GM12878 (cell line): Measurements from ENCODE around the gene ZCCHC4. TPM values are rescaled to one million over a fixed set of nuclear protein-coding genes. Genes with fewer than 3 reads are reported as not detected.

Experiments used
- ATAC-seq: fragments of 200-7000 bp; cut with Tn5 transposase; 3 replicates; pipeline ENCODE4 v1.9.1; 2020; ENCODE audit warnings: mild to moderate bottlenecking, moderate library complexity
- BruUV-seq: library from RNA; stranded (reverse); fragments of 400-500 nt; replicated peaks from 2 replicates; lab custom pipeline; 2021; lab: Mats Ljungman, UMichigan
- CTCF ChIA-PET: fragments of 300-600 bp; sonication (Branson Sonifier 250); formaldehyde crosslinking; extraction: SDS; loops from one replicate; lab custom pipeline; 2021; ENCODE audit warnings: inconsistent platforms; lab: Yijun Ruan, JAX
- POLR2A ChIA-PET: fragments of 350-600 bp; formaldehyde crosslinking; extraction: SDS; loops from one replicate; lab custom pipeline; 2021; ENCODE audit warnings: inconsistent platforms; lab: Charles Lee
- RAD21 ChIA-PET: fragments of 300-600 bp; sonication (Branson Sonifier 250); formaldehyde crosslinking; loops from one replicate; lab custom pipeline; 2023; ENCODE audit warnings: antibody characterized with exemption; ENCODE audit not compliant: unreplicated experiment; lab: Charles Lee
- SMC1A ChIA-PET: fragments of 300-600 bp; sonication (Branson Sonifier 250); formaldehyde crosslinking; loops from one replicate; lab custom pipeline; 2023; ENCODE audit not compliant: unreplicated experiment, uncharacterized antibody; lab: Charles Lee
- DNase-seq: peaks from one replicate; pipeline ENCODE4 v3.0.0-alpha.2; 2011; ENCODE audit warnings: low read depth, low spot score
- FAIRE-seq: peaks from 3 replicates; lab custom pipeline; 2011; peaks lifted over from hg19 to GRCh38; lab: Jason Lieb, UNC
- H2AFZ ChIP-seq: 2 replicates; pipeline ENCODE4 v1.6.0; 2011; ENCODE audit warnings: low read depth, low read length, control low read depth; ENCODE audit not compliant: control insufficient read depth
- H3K27ac ChIP-seq: 2 replicates; pipeline ENCODE4 v1.5.1; 2011; ENCODE audit warnings: control low read depth; ENCODE audit not compliant: control insufficient read depth, insufficient read depth
- H3K27me3 ChIP-seq, 2 experiments: replicated peaks in 1 of 2; 2 replicates each; pipeline versions ENCODE4 v1.6.0 to v1.6.1; 2011; ENCODE audit warnings: low read length in 1 of 2; ENCODE audit not compliant: control insufficient read depth in 2 of 2, insufficient read depth in 2 of 2
- H3K36me3 ChIP-seq, 2 experiments: 2 replicates each; pipeline ENCODE4 v1.5.1; 2011; ENCODE audit warnings: low read length in 1 of 2; ENCODE audit not compliant: control insufficient read depth in 2 of 2, insufficient read depth in 2 of 2
- H3K4me1 ChIP-seq: 2 replicates; pipeline ENCODE4 v1.6.1; 2011; ENCODE audit warnings: mild to moderate bottlenecking, low read length, moderate library complexity, mixed read lengths; ENCODE audit not compliant: control insufficient read depth, insufficient read depth
- H3K4me2 ChIP-seq: 2 replicates; pipeline ENCODE4 v1.6.0; 2011; ENCODE audit warnings: control low read depth; ENCODE audit not compliant: control insufficient read depth, insufficient read depth
- H3K4me3 ChIP-seq: fragments of 200-600 bp; sonication (generic); 2 replicates; pipeline ENCODE4 v1.5.1; 2016
- H3K79me2 ChIP-seq: 2 replicates; pipeline ENCODE4 v1.6.0; 2011; ENCODE audit warnings: low read length; ENCODE audit not compliant: control insufficient read depth, insufficient read depth
- H3K9ac ChIP-seq: 2 replicates; pipeline ENCODE4 v1.8.0; 2011; ENCODE audit warnings: low read length, control low read depth, mixed read lengths; ENCODE audit not compliant: control insufficient read depth, insufficient read depth
- H3K9me3 ChIP-seq: replicated peaks from 3 replicates; pipeline ENCODE4 v1.5.1; 2011; ENCODE audit warnings: mild to moderate bottlenecking, low read length; ENCODE audit not compliant: control insufficient read depth, insufficient read depth
- H4K20me1 ChIP-seq: 2 replicates; pipeline ENCODE4 v1.6.0; 2011; ENCODE audit not compliant: control insufficient read depth, insufficient read depth
- BMI1 ChIP-seq: fragments of 450-650 bp; IDR thresholded peaks from 2 replicates; pipeline ENCODE4 v1.6.1; 2016; ENCODE audit warnings: mild to moderate bottlenecking, moderate library complexity, borderline replicate concordance
- EP300 ChIP-seq, 2 experiments: fragments of 150-350 bp in 1 of 2; IDR thresholded peaks; 2 replicates each; pipeline ENCODE4 v1.6.1; 2011 to 2012; ENCODE audit warnings: low read depth in 2 of 2, low read length in 2 of 2, borderline replicate concordance in 1 of 2, improper control_type of control experiment in 1 of 2, inconsistent platforms in 1 of 2; ENCODE audit not compliant: control insufficient read depth in 1 of 2
- ETV6 ChIP-seq, 2 experiments: fragments of 450-650 bp in 1 of 2; IDR thresholded peaks in 1 of 2; conservative IDR thresholded peaks in 1 of 2; 2 replicates each; pipeline ENCODE4 v1.6.1; 2014; ENCODE audit warnings: antibody characterized with exemption in 1 of 2, borderline replicate concordance in 1 of 2, low read depth in 1 of 2, mild to moderate bottlenecking in 1 of 2, moderate library complexity in 1 of 2
- HDAC2 ChIP-seq: fragments of 200-600 bp; sonication (generic); IDR thresholded peaks from 2 replicates; pipeline ENCODE4 v1.6.1; 2017
- TARDBP ChIP-seq: IDR thresholded peaks from 2 replicates; pipeline ENCODE4 v1.6.1; 2016; ENCODE audit warnings: borderline replicate concordance
- ZNF217 ChIP-seq: fragments of 450-650 bp; IDR thresholded peaks from 2 replicates; pipeline ENCODE4 v1.6.1; 2017; ENCODE audit warnings: antibody characterized with exemption, mild to moderate bottlenecking
- ZZZ3 ChIP-seq: IDR thresholded peaks from 2 replicates; pipeline ENCODE4 v1.6.1; 2011; ENCODE audit warnings: low read depth; ENCODE audit not compliant: control insufficient read depth, insufficient read length
- WGBS: methylation state at CpG from one replicate; pipeline ENCODE4 v1.1.6; 2016; ENCODE audit warnings: low lambda C conversion rate; ENCODE audit not compliant: insufficient replicate concordance, insufficient coverage; ENCODE audit errors: missing lambda C conversion rate; 5-methylcytosine and 5-hydroxymethylcytosine counted together
- in situ Hi-C: fragments of 300-500 bp; cut with MboI; formaldehyde crosslinking; loops from 9 replicates; pipeline ENCODE4 v1.14.3; 2018; ENCODE audit warnings: mixed read lengths
- intact Hi-C: fragments of 100-400 bp; cut with micrococcal nuclease; formaldehyde crosslinking; loops from one replicate; pipeline ENCODE4 v1.14.2; 2022; ENCODE audit not compliant: unreplicated experiment
- polyA plus RNA-seq, 11 experiments: library from polyadenylated mRNA; depleted of rRNA in 4 of 11; unstranded in 6 of 11; stranded (reverse) in 5 of 11; fragments of >200 nt; fragmentation: Nextera tagmentation in 4 of 11; fragmentation: Illumina TruSeq in 1 of 11; extraction: Ambion mirVana in 4 of 11; extraction: Trizol in 1 of 11; gene quantifications; 1 replicate in 1 of 11; 2 replicates in 10 of 11; pipeline versions ENCODE4 v1.2.1 to v1.2.3, GENCODE V29; 2011 to 2016; ENCODE audit warnings: inconsistent platforms in 2 of 11, missing spikeins in 2 of 11, low read depth in 1 of 11
- total RNA-seq, 4 experiments: library from RNA; depleted of rRNA in 3 of 4; stranded (reverse); fragments of >200 nt in 3 of 4; fragmentation: Illumina TruSeq in 1 of 4; extraction: Trizol in 1 of 4; gene quantifications; 2 replicates each; pipeline versions ENCODE4 v1.2.1 to v1.2.3, GENCODE V29; 2013 to 2021
- TF ChIP-seq, protein P1 (sequence below): fragments of 450-650 bp; IDR thresholded peaks from 2 replicates; pipeline ENCODE4 v1.6.1; 2016; ENCODE audit warnings: mild to moderate bottlenecking, moderate library complexity, borderline replicate concordance
- TF ChIP-seq, protein P2 (sequence below): fragments of 450-650 bp; IDR thresholded peaks from 2 replicates; pipeline ENCODE4 v1.6.1; 2016; ENCODE audit warnings: mild to moderate bottlenecking
- TF ChIP-seq, protein P3 (sequence below): fragments of 450-650 bp; IDR thresholded peaks from 2 replicates; pipeline ENCODE4 v1.6.1; 2017; ENCODE audit warnings: low read depth, mild to moderate bottlenecking, moderate library complexity
- TF ChIP-seq, protein P4 (sequence below): fragments of 150-350 bp; IDR thresholded peaks from 2 replicates; pipeline ENCODE4 v1.6.1; 2016; ENCODE audit warnings: low read depth, low read length

ZCCHC4 gene
- total and polyA plus RNA-seq, 10 of the 15 experiments (the other 5 are each of a cell fraction or from before 2014, with no cell fraction given), result 3.2 to 17.7 (median 12.7) TPM

DNA sequence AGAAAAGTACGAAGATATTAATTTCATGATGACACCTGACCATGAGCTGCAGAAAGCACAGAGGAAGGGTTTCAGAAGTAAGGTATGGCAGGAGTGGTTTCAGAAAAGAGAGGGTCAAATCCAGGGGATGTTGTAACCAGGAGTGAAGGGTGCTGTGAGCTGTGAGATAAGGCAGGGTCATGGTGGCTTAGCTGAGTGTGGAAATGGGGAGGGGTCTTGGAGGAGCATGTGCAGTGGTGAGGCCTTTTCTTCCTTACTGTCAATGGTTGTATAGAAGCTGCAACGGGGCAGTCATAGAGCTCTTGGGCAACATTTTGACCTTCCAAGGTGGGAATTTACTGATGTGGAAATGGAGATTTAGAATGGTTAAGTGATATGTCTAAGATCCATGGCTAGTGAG, 67.0 kb downstream of the ZCCHC4 start (continued):
- no peak for TF ChIP-seq EP300 (IDR thresholded peaks at IDR 0.05; ENCODE audit: borderline replicate concordance in 1 of 2, control insufficient read depth in 1 of 2, low read depth in 2 of 2, low read length in 2 of 2)

DNA sequence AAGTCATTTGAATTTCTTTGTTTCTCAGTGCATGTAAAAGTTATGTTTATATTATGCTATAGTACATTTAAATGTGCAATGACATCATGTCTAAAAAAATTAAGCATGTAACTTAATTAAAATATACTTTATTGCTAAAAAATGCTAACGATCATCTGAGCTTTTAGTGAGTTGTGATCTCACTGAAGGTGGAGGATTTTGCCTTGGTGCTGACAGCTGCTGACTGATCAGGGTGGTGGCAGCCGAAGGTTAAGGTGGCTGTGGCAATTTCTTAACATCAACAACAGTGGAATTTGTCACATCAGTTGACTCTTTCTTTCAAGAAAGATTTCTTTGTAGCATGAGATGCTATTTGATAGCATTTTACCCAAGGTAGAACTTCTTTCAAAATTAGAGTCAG, 71.1 kb downstream of the ZCCHC4 start:
- ChIA-PET RAD21 (no interaction called here), SMC1A (interaction anchor here (0.8 kb wide), 1 partner anchor 388 kb away, joined by 3 read pairs; no protein-coding TSS in a partner anchor), POLR2A (no interaction called here), CTCF (interaction anchor here (0.6 to 1.7 kb wide), 3 partner anchors 17 to 205 kb away, joined by 3 to 5 read pairs (median 3); no protein-coding TSS in a partner anchor)
- Histone ChIP-seq H3K9ac (no peak overlapping the region), H4K20me1 (no peaks in the 10 kb centered on the region), H3K27me3 (no peaks in the 10 kb centered on the region), H3K27ac (no peak overlapping the region), H3K79me2 (peaks cover 11% of the 10 kb centered on the region), H3K4me3 (no peak overlapping the region), H3K36me3 (peaks cover 2 to 22% of the 10 kb centered on the region in 2 experiments), H2AFZ (no peak overlapping the region), H3K4me2 (no peak overlapping the region), H3K4me1 (no peaks in the 10 kb centered on the region), H3K9me3 (no peaks in the 10 kb centered on the region)
- intact Hi-C loops, result no loop called here
- DNase-seq (no peak), FAIRE-seq (no peak), ATAC-seq (no peak)
- 68% methylated on average over 2 of the region's 2 CpGs for WGBS
- no TSS peak for BruUV-seq
- in situ Hi-C loops, result loop anchor here (25.0 kb wide), 1 partner anchor 821 kb away; no protein-coding TSS in a partner anchor
- no peak for TF ChIP-seq BMI1
- TF ChIP-seq, protein P1, sequence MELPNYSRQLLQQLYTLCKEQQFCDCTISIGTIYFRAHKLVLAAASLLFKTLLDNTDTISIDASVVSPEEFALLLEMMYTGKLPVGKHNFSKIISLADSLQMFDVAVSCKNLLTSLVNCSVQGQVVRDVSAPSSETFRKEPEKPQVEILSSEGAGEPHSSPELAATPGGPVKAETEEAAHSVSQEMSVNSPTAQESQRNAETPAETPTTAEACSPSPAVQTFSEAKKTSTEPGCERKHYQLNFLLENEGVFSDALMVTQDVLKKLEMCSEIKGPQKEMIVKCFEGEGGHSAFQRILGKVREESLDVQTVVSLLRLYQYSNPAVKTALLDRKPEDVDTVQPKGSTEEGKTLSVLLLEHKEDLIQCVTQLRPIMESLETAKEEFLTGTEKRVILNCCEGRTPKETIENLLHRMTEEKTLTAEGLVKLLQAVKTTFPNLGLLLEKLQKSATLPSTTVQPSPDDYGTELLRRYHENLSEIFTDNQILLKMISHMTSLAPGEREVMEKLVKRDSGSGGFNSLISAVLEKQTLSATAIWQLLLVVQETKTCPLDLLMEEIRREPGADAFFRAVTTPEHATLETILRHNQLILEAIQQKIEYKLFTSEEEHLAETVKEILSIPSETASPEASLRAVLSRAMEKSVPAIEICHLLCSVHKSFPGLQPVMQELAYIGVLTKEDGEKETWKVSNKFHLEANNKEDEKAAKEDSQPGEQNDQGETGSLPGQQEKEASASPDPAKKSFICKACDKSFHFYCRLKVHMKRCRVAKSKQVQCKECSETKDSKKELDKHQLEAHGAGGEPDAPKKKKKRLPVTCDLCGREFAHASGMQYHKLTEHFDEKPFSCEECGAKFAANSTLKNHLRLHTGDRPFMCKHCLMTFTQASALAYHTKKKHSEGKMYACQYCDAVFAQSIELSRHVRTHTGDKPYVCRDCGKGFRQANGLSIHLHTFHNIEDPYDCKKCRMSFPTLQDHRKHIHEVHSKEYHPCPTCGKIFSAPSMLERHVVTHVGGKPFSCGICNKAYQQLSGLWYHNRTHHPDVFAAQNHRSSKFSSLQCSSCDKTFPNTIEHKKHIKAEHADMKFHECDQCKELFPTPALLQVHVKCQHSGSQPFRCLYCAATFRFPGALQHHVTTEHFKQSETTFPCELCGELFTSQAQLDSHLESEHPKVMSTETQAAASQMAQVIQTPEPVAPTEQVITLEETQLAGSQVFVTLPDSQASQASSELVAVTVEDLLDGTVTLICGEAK, result no peak
- no peak for TF ChIP-seq ZZZ3
- TF ChIP-seq TARDBP, result no peak
- TF ChIP-seq, protein P2, sequence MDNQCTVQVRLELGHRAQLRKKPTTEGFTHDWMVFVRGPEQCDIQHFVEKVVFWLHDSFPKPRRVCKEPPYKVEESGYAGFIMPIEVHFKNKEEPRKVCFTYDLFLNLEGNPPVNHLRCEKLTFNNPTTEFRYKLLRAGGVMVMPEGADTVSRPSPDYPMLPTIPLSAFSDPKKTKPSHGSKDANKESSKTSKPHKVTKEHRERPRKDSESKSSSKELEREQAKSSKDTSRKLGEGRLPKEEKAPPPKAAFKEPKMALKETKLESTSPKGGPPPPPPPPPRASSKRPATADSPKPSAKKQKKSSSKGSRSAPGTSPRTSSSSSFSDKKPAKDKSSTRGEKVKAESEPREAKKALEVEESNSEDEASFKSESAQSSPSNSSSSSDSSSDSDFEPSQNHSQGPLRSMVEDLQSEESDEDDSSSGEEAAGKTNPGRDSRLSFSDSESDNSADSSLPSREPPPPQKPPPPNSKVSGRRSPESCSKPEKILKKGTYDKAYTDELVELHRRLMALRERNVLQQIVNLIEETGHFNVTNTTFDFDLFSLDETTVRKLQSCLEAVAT, result no peak
- TF ChIP-seq, protein P3, sequence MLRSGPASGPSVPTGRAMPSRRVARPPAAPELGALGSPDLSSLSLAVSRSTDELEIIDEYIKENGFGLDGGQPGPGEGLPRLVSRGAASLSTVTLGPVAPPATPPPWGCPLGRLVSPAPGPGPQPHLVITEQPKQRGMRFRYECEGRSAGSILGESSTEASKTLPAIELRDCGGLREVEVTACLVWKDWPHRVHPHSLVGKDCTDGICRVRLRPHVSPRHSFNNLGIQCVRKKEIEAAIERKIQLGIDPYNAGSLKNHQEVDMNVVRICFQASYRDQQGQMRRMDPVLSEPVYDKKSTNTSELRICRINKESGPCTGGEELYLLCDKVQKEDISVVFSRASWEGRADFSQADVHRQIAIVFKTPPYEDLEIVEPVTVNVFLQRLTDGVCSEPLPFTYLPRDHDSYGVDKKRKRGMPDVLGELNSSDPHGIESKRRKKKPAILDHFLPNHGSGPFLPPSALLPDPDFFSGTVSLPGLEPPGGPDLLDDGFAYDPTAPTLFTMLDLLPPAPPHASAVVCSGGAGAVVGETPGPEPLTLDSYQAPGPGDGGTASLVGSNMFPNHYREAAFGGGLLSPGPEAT, result no peak
- TF ChIP-seq ETV6 (conservative IDR thresholded peaks at IDR 0.05 in 1 of 2, IDR thresholded peaks at IDR 0.05 in 1 of 2; ENCODE audit: borderline replicate concordance in 1 of 2, low read depth in 1 of 2), result no peak
- TF ChIP-seq, protein P4, sequence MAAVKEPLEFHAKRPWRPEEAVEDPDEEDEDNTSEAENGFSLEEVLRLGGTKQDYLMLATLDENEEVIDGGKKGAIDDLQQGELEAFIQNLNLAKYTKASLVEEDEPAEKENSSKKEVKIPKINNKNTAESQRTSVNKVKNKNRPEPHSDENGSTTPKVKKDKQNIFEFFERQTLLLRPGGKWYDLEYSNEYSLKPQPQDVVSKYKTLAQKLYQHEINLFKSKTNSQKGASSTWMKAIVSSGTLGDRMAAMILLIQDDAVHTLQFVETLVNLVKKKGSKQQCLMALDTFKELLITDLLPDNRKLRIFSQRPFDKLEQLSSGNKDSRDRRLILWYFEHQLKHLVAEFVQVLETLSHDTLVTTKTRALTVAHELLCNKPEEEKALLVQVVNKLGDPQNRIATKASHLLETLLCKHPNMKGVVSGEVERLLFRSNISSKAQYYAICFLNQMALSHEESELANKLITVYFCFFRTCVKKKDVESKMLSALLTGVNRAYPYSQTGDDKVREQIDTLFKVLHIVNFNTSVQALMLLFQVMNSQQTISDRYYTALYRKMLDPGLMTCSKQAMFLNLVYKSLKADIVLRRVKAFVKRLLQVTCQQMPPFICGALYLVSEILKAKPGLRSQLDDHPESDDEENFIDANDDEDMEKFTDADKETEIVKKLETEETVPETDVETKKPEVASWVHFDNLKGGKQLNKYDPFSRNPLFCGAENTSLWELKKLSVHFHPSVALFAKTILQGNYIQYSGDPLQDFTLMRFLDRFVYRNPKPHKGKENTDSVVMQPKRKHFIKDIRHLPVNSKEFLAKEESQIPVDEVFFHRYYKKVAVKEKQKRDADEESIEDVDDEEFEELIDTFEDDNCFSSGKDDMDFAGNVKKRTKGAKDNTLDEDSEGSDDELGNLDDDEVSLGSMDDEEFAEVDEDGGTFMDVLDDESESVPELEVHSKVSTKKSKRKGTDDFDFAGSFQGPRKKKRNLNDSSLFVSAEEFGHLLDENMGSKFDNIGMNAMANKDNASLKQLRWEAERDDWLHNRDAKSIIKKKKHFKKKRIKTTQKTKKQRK, result no peak
- no peak for TF ChIP-seq HDAC2
- no peak for TF ChIP-seq ZNF217
